CD4-positive, alpha-beta memory T cell (primary cell): ENCODE results near the gene ZNF845. TPM values are rescaled to one million over a fixed set of nuclear protein-coding genes. Genes with fewer than 3 reads are reported as not detected.

Experiments used
- CTCF ChIA-PET: fragments of 350-600 bp; sonication (Branson Sonifier 250); formaldehyde crosslinking; loops from one replicate; lab custom pipeline; 2021; ENCODE audit warnings: inconsistent platforms; ENCODE audit not compliant: partially characterized antibody; lab: Charles Lee
- POLR2A ChIA-PET: fragments of 350-600 bp; sonication (Branson Sonifier 250); formaldehyde crosslinking; loops from one replicate; lab custom pipeline; 2021; ENCODE audit not compliant: partially characterized antibody; lab: Charles Lee
- DNase-seq, 5 donors: peaks; one replicate each; pipeline versions ENCODE4 v3.0.0 to v3.0.0-alpha.2; 2020 to 2022; ENCODE audit warnings: mixed read lengths in 1 of 5
- H3K27ac ChIP-seq: one replicate; pipeline ENCODE4 v1.7.0; 2013; ENCODE audit warnings: low read depth, low read length
- H3K27me3 ChIP-seq: 2 replicates; pipeline ENCODE4 v1.7.0; 2013; ENCODE audit warnings: mild to moderate bottlenecking, low read length, moderate library complexity; ENCODE audit not compliant: insufficient read depth
- H3K36me3 ChIP-seq: 2 replicates; pipeline ENCODE4 v1.7.0; 2013; ENCODE audit warnings: mild to moderate bottlenecking, low read length, moderate library complexity; ENCODE audit not compliant: insufficient read depth
- H3K4me1 ChIP-seq: 2 replicates; pipeline ENCODE4 v1.7.0; 2013; ENCODE audit warnings: mild to moderate bottlenecking, low read length, moderate library complexity; ENCODE audit not compliant: insufficient read depth
- H3K4me3 ChIP-seq, 2 donors: one replicate each; pipeline ENCODE4 v1.7.0; 2013; ENCODE audit warnings: low read length in 2 of 2, mild to moderate bottlenecking in 1 of 2
- H3K9me3 ChIP-seq, 2 donors: one replicate each; pipeline ENCODE4 v1.7.0; 2013; ENCODE audit warnings: low read length in 2 of 2, control low read depth in 1 of 2; ENCODE audit not compliant: control insufficient read depth in 1 of 2
- H3K27ac Mint-ChIP-seq, 7 donors: one replicate each; pipeline ENCODE4 v1.8.0; 2020 to 2021; ENCODE audit warnings: mixed read lengths in 7 of 7, mild to moderate bottlenecking in 6 of 7, inconsistent platforms in 3 of 7, moderate library complexity in 3 of 7
- H3K27me3 Mint-ChIP-seq, 2 donors: one replicate each; pipeline ENCODE4 v1.8.0; 2020 to 2021; ENCODE audit warnings: mixed read lengths in 2 of 2
- H3K36me3 Mint-ChIP-seq, 2 donors: one replicate each; pipeline ENCODE4 v1.8.0; 2020 to 2021; ENCODE audit warnings: mixed read lengths in 2 of 2, inconsistent platforms in 1 of 2, mild to moderate bottlenecking in 1 of 2
- H3K4me1 Mint-ChIP-seq, 4 donors: one replicate each; pipeline ENCODE4 v1.8.0; 2020 to 2021; ENCODE audit warnings: mixed read lengths in 4 of 4, mild to moderate bottlenecking in 1 of 4
- H3K4me3 Mint-ChIP-seq, 8 donors: one replicate each; pipeline ENCODE4 v1.8.0; 2020 to 2021; ENCODE audit warnings: mixed read lengths in 8 of 8, mild to moderate bottlenecking in 7 of 8, moderate library complexity in 6 of 8, inconsistent platforms in 3 of 8
- H3K9me3 Mint-ChIP-seq, 8 donors: one replicate each; pipeline ENCODE4 v1.8.0; 2020 to 2021; ENCODE audit warnings: mixed read lengths in 8 of 8, mild to moderate bottlenecking in 5 of 8, inconsistent platforms in 3 of 8, moderate library complexity in 1 of 8
- intact Hi-C: fragments of 100-400 bp; cut with micrococcal nuclease; formaldehyde crosslinking; loops from one replicate; pipeline ENCODE4 v1.15.1; 2023
- polyA plus RNA-seq, 2 donors: library from polyadenylated mRNA; unstranded; fragments of 300-500 nt; fragmentation: Illumina TruSeq; gene quantifications; one replicate each; pipeline ENCODE4 v1.2.3, GENCODE V29; 2021
- total RNA-seq, 2 experiments: library from RNA; stranded (reverse); gene quantifications; one replicate each; pipeline ENCODE4 v1.2.3, GENCODE V29; 2021

The ZNF845 gene
- total and polyA plus RNA-seq, 4 experiments from 2014 or later: 12.2 to 19.4 (median 15.7) TPM

DNA sequence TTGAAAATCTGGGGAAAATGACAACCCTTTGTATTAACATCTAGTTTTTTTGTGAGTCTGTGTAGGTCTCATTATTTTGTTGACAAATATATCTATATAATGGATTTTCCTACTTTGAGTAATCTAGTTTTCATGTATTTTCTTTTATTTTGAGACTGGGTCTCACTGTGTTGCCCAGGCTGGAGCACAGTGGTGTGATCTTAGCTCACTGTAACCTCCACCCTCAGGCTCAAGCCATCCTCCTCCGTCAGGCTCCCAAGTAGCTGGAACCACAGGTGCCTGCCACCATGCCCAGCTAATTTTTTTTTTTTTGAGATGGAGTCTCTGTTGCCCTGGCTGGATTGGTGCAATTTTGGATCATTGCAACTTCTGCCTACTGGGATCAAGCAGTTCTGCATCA is 41.2 kb downstream of the ZNF845 start:
- CTCF ChIA-PET: no interaction called here
- no peaks in the 10 kb centered on the region for H3K4me1 ChIP-seq
- intact Hi-C loops: no loop called here
- Mint-ChIP-seq H3K4me1 (peaks cover 0 to 5% (median 2%) of the 10 kb centered on the region in 4 donors), H3K4me3 (no peak overlapping the region), H3K9me3 (peaks cover 0 to 59% (median 36%) of the 10 kb centered on the region in 8 donors), H3K27me3 (no peaks in the 10 kb centered on the region), H3K36me3 (peaks cover 83 to 84% of the 10 kb centered on the region in 2 donors), H3K27ac (no peak overlapping the region)
- H3K27ac ChIP-seq: no peak overlapping the region
- H3K27me3 ChIP-seq: no peaks in the 10 kb centered on the region
- POLR2A ChIA-PET: no interaction called here
- no peak overlapping the region for H3K4me3 ChIP-seq
- peaks cover 0 to 4% of the 10 kb centered on the region in 2 donors for H3K9me3 ChIP-seq
- DNase-seq: no peak
- H3K36me3 ChIP-seq: peaks cover 32% of the 10 kb centered on the region

GRCh38 chr19:53381376-53381775 is 47.8 kb downstream of the ZNF845 start:
- H3K9me3 ChIP-seq: peaks cover 24 to 41% of the 10 kb centered on the region in 2 donors
- ChIA-PET CTCF (no interaction called here), POLR2A (no interaction called here)
- H3K27ac Mint-ChIP-seq: no peak overlapping the region
- H3K4me3 ChIP-seq: no peak overlapping the region
- no peaks in the 10 kb centered on the region for H3K27me3 ChIP-seq
- H3K9me3 Mint-ChIP-seq: peaks cover 0 to 97% (median 89%) of the 10 kb centered on the region in 8 donors
- H3K36me3 Mint-ChIP-seq: peaks cover 88 to 92% of the 10 kb centered on the region in 2 donors
- no peak overlapping the region for H3K27ac ChIP-seq
- H3K4me1 Mint-ChIP-seq: no peaks in the 10 kb centered on the region
- no peaks in the 10 kb centered on the region for H3K4me1 ChIP-seq
- H3K27me3 Mint-ChIP-seq: no peaks in the 10 kb centered on the region
- no peak overlapping the region for H3K4me3 Mint-ChIP-seq
- DNase-seq: no peak
- H3K36me3 ChIP-seq: peaks cover 34% of the 10 kb centered on the region
- intact Hi-C loops: no loop called here

DNA sequence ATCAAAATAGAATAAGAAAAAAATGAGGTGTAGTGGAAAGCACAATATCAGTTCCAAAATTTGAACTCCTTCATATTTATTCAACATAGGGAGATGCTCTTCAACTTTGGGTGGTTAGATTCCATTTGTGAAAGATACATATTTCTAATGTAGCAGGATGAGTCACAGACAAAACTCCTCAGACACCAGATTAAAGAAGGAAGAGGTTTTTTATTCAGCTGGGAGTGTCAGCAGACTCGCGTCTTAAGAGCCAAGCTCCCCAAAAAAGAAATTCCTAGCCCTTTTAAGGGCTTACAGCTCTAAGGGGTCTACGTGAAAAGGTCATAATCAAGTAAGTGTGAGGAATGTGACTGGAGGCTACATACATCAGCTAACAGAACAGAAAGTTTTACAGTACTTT is 54.6 kb downstream of the ZNF845 start:
- POLR2A ChIA-PET: no interaction called here
- CTCF ChIA-PET: interaction anchor here (1.8 kb wide), 1 partner anchor 37 kb away, joined by 4 read pairs; no protein-coding TSS in a partner anchor
- Histone ChIP-seq H3K9me3 (peaks cover 7 to 17% of the 10 kb centered on the region in 2 donors), H3K4me1 (no peaks in the 10 kb centered on the region), H3K36me3 (no peaks in the 10 kb centered on the region), H3K27me3 (no peaks in the 10 kb centered on the region), H3K27ac (no peak overlapping the region), H3K4me3 (no peak overlapping the region)
- Mint-ChIP-seq H3K4me3 (no peak overlapping the region), H3K9me3 (peaks cover 5 to 87% (median 73%) of the 10 kb centered on the region in 8 donors), H3K27ac (no peak overlapping the region), H3K36me3 (peaks cover 41% of the 10 kb centered on the region in 2 donors), H3K4me1 (peaks cover 0 to under 1% (median 0%) of the 10 kb centered on the region in 4 donors), H3K27me3 (no peaks in the 10 kb centered on the region)
- no peak for DNase-seq
- intact Hi-C loops: no loop called here

- no peaks in the 10 kb centered on the region for H3K4me1 ChIP-seq
- H3K4me3 ChIP-seq: no peak overlapping the region
- H3K4me3 Mint-ChIP-seq: no peak overlapping the region
- H3K36me3 ChIP-seq: no peaks in the 10 kb centered on the region
- CTCF ChIA-PET: interaction anchor here (1.8 kb wide), 1 partner anchor 36 kb away, joined by 4 read pairs; no protein-coding TSS in a partner anchor
- peaks cover 0 to 7% (median 1%) of the 10 kb centered on the region in 4 donors for H3K4me1 Mint-ChIP-seq
- peaks cover 0 to 10% of the 10 kb centered on the region in 2 donors for H3K9me3 ChIP-seq
- H3K27ac ChIP-seq: no peak overlapping the region
- no peaks in the 10 kb centered on the region for H3K27me3 Mint-ChIP-seq
- POLR2A ChIA-PET: no interaction called here
- H3K27ac Mint-ChIP-seq: no peak overlapping the region
- peaks cover 34 to 35% of the 10 kb centered on the region in 2 donors for H3K36me3 Mint-ChIP-seq
- peaks cover 5 to 83% (median 65%) of the 10 kb centered on the region in 8 donors for H3K9me3 Mint-ChIP-seq
- intact Hi-C loops: no loop called here
- no peaks in the 10 kb centered on the region for H3K27me3 ChIP-seq
- no peak for DNase-seq
Observed at GRCh38 chr19:53388904-53389303, 55.4 kb downstream of the ZNF845 start.

GRCh38 chr19:53389571-53389970 is 56.0 kb downstream of the ZNF845 start:
- peaks cover 1 to 10% (median 2%) of the 10 kb centered on the region in 4 donors for H3K4me1 Mint-ChIP-seq
- no peak overlapping the region for H3K27ac ChIP-seq
- no peak for DNase-seq
- peaks cover 3% of the 10 kb centered on the region for H3K4me1 ChIP-seq
- POLR2A ChIA-PET: no interaction called here
- peaks cover 0 to 7% of the 10 kb centered on the region in 2 donors for H3K9me3 ChIP-seq
- no peaks in the 10 kb centered on the region for H3K36me3 ChIP-seq
- CTCF ChIA-PET: interaction anchor here (1.8 kb wide), 1 partner anchor 36 kb away, joined by 4 read pairs; no protein-coding TSS in a partner anchor
- peaks cover 31 to 33% of the 10 kb centered on the region in 2 donors for H3K36me3 Mint-ChIP-seq
- no peak overlapping the region for H3K4me3 Mint-ChIP-seq
- H3K9me3 Mint-ChIP-seq: peaks cover 5 to 77% (median 59%) of the 10 kb centered on the region in 8 donors
- H3K27me3 Mint-ChIP-seq: no peaks in the 10 kb centered on the region
- H3K4me3 ChIP-seq: no peak overlapping the region
- no peaks in the 10 kb centered on the region for H3K27me3 ChIP-seq
- intact Hi-C loops: no loop called here
- H3K27ac Mint-ChIP-seq: no peak overlapping the region

DNA sequence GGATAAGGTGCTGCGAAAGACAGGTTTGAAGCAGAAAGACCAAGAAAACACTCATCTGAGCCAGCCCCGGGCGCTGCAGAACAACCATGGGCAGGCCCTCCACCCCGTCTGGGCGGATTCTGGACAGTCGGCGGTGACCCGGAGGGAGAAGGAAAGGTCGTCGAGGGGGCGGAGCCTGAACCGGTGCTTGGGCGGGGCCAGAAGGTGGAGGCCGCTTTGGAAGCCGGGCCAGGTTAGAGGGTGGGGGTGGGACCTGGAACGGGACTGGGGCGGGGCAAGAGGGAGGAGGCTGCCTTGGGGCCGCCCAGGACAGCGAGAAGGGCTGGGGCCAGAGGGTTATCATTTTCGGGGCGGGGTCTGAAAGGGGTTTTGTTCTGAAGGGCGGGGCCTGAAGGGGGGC is 56.4 kb downstream of the ZNF845 start:
- Histone ChIP-seq H3K4me1 (peaks cover 5% of the 10 kb centered on the region), H3K9me3 (peaks cover 0 to 7% of the 10 kb centered on the region in 2 donors), H3K27ac (no peak overlapping the region), H3K36me3 (no peaks in the 10 kb centered on the region), H3K4me3 (no peak overlapping the region), H3K27me3 (no peaks in the 10 kb centered on the region)
- no peak for DNase-seq
- H3K4me1 Mint-ChIP-seq: peaks cover 5 to 14% (median 5%) of the 10 kb centered on the region in 4 donors
- no peak overlapping the region for H3K4me3 Mint-ChIP-seq
- intact Hi-C loops: loop anchor here (10.0 kb wide), 1 partner anchor 195 kb away; the partner anchor contains the start of gene ZNF665
- ChIA-PET POLR2A (no interaction called here), CTCF (no interaction called here)
- H3K9me3 Mint-ChIP-seq: peaks cover 5 to 73% (median 55%) of the 10 kb centered on the region in 8 donors
- no peak overlapping the region for H3K27ac Mint-ChIP-seq
- H3K27me3 Mint-ChIP-seq: no peaks in the 10 kb centered on the region
- H3K36me3 Mint-ChIP-seq: peaks cover 27 to 32% of the 10 kb centered on the region in 2 donors

- Histone ChIP-seq H3K4me1 (peaks cover 20% of the 10 kb centered on the region), H3K27me3 (no peaks in the 10 kb centered on the region), H3K27ac (peak overlapping the region; percentile 75), H3K9me3 (no peaks in the 10 kb centered on the region), H3K4me3 (peak overlapping the region; percentile 47 to 70), H3K36me3 (peaks cover 6% of the 10 kb centered on the region)
- intact Hi-C loops: loop anchor here (2.0 to 10.0 kb wide), 2 partner anchors 62 to 200 kb away; partner anchors contain the start of genes ZNF665 and ZNF845
- H3K27me3 Mint-ChIP-seq: no peaks in the 10 kb centered on the region
- DNase-seq: no peak
- peaks cover 2 to 29% (median 16%) of the 10 kb centered on the region in 8 donors for H3K9me3 Mint-ChIP-seq
- ChIA-PET CTCF (no interaction called here), POLR2A (interaction anchor here (0.6 to 1.9 kb wide), 5 partner anchors 62 to 1025 kb away, joined by 3 to 9 read pairs (median 3); partner anchors contain the start of genes PRPF31, TFPT, ZNF347 and ZNF845)
- H3K4me1 Mint-ChIP-seq: peaks cover 16 to 41% (median 26%) of the 10 kb centered on the region in 4 donors
- H3K4me3 Mint-ChIP-seq: peak overlapping the region; percentile 92 to 99 (median 98)
- H3K36me3 Mint-ChIP-seq: peaks cover 14 to 29% of the 10 kb centered on the region in 2 donors
- H3K27ac Mint-ChIP-seq: peak overlapping the region; percentile 91 to 98 (median 96)
Observed at GRCh38 chr19:53394522-53394973, 61.0 kb downstream of the ZNF845 start.
